ENCODE measurements around the gene NCKAP1.

- TF ChIP-seq CTCF (IDR thresholded peaks at IDR 0.05; ENCODE audit: extremely low read depth in 1 of 2, insufficient read depth in 1 of 2, low read depth in 1 of 2, low read length in 2 of 2) (no peak), POLR2AphosphoS5 (IDR thresholded peaks at IDR 0.05; ENCODE audit: insufficient read depth, low read depth, low read length) (no peak), EZH2 (IDR thresholded peaks at IDR 0.05; ENCODE audit: borderline replicate concordance, low read depth, low read length, severe bottlenecking) (no peak), MYC (IDR thresholded peaks at IDR 0.05; ENCODE audit: low read depth, low read length) (no peak), MAX (IDR thresholded peaks at IDR 0.05; ENCODE audit: insufficient read depth, insufficient read length) (no peak), POLR2A (IDR thresholded peaks at IDR 0.05; ENCODE audit: low read depth, low read length) (no peak)
Observed at GRCh38 chr2:183057333-183057985, 19.2 kb upstream of the NCKAP1 start.

Data from endothelial cell of umbilical vein (primary cell).